Loucy (cell line): ENCODE measurements around the gene KIR2DL4.

Experiments
- EZH2phosphoT487 ChIP-seq: fragments of 200-600 bp; IDR thresholded peaks from 2 replicates; pipeline ENCODE4 v1.6.1; 2018; ENCODE audit warnings: antibody characterized with exemption, mild to moderate bottlenecking, moderate library complexity, borderline replicate concordance
- TF ChIP-seq, protein P1 (sequence below): fragments of 200-600 bp; sonication (generic); conservative IDR thresholded peaks from 2 replicates; pipeline ENCODE4 v1.5.1; 2014; ENCODE audit warnings: mild to moderate bottlenecking, antibody characterized with exemption, low read length

DNA sequence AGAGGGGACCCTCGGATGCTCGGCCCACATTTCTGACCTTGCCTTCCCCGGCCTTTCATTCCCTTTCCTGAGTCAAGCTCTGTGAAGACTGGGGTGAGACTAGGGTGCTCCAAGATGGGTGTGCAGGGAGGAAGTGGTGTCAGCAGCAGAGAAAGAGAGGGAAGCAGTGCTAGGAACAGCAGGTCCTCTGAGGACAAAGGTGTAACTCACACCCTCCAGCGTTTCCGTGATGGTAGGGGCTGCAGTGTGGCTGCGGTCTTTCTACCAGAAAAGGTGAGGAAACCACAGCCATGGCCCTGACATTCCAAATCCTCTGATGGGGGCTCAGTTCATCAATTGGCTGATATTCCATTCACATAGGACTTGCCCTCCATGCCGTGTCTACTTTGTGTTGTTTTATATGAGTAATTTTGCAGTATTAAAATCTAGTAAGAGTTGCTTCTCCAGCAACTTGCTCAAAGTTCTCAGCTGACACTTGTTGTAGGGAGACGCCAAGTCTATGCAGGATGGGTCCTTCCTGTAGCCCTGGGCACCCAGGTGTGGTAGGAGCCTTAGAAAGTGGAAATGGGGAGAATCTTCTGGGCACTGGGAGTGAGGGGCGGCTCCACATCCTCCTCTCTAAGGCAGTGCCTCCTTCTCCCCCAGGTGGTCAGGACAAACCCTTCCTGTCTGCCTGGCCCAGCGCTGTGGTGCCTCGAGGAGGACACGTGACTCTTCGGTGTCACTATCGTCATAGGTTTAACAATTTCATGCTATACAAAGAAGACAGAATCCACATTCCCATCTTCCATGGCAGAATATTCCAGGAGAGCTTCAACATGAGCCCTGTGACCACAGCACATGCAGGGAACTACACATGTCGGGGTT lies 14.5 kb downstream of the KIR2DL4 start:
- TF ChIP-seq, protein P1, sequence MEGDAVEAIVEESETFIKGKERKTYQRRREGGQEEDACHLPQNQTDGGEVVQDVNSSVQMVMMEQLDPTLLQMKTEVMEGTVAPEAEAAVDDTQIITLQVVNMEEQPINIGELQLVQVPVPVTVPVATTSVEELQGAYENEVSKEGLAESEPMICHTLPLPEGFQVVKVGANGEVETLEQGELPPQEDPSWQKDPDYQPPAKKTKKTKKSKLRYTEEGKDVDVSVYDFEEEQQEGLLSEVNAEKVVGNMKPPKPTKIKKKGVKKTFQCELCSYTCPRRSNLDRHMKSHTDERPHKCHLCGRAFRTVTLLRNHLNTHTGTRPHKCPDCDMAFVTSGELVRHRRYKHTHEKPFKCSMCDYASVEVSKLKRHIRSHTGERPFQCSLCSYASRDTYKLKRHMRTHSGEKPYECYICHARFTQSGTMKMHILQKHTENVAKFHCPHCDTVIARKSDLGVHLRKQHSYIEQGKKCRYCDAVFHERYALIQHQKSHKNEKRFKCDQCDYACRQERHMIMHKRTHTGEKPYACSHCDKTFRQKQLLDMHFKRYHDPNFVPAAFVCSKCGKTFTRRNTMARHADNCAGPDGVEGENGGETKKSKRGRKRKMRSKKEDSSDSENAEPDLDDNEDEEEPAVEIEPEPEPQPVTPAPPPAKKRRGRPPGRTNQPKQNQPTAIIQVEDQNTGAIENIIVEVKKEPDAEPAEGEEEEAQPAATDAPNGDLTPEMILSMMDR: no peak
- no peak for TF ChIP-seq EZH2phosphoT487
